ENCODE results near the gene OR52E8.

Gene OR52E8

GRCh38 chr11:5807580-5807979 lies 49.9 kb downstream of the OR52E8 start:
- DNase-seq (ENCODE audit: low read depth): no peak

Measured in stimulated activated CD8-positive, alpha-beta memory T cell treated with anti-CD3 and anti-CD28 coated beads, Interleukin-7, amount 100 ng/mL, for 24 hours (primary cell).